ENCODE data around the gene IGFN1.

DNA sequence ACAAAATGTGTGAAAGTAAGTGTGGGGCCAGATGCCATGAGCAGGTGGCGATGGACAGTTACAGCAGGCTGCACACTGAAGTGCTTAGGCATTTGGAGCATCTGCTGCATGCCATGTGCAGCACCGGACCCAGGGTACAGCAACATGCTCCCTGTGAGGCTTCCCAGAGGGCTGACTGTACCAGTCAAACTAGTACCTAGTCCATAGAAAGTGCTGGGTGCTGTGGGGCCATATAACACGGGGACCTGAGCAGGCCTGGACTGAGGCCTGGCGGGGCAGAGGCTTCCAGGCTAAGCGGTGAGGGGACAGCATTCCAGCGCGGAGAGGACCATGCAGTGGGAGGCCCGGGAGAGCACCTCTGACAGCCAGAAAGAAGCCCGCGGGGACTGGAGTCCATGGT lies 62.8 kb downstream of the IGFN1 start:
- no peak for TF ChIP-seq POLR2AphosphoS5 (IDR thresholded peaks at IDR 0.05; ENCODE audit: low read depth, low read length)
- TF ChIP-seq POLR2A (IDR thresholded peaks at IDR 0.05; ENCODE audit: low read depth, low read length), result no peak
- no peak for TF ChIP-seq TAF1 (IDR thresholded peaks at IDR 0.05; ENCODE audit: borderline replicate concordance, low read depth, low read length)
